ENCODE results near the gene TCF7L2.

TCF7L2 gene

DNA sequence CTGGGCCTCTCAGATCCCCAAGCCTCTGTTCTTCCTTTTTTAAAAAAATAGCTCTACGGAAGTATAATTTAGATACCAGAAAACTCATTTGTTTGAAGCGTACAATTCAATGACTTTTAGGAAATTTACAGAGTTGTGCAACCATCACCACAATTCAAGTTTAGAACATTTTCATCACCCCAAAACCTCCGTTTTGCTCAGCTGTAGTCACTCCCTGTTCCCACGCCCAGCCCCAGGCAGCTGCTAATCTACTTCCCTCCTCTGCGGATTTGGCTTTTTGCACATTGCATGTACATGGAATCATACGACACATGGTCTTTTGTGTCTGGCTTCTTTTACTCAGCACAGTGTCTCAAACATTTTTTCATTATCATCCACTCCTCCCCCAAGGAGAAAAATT lies 229.2 kb downstream of the TCF7L2 start:
- DNase-seq (ENCODE audit: low spot score): no peak

- no peak for DNase-seq (ENCODE audit: low spot score)
Measured at GRCh38 chr10:113179966-113180365, 229.9 kb downstream of the TCF7L2 start.

DNA sequence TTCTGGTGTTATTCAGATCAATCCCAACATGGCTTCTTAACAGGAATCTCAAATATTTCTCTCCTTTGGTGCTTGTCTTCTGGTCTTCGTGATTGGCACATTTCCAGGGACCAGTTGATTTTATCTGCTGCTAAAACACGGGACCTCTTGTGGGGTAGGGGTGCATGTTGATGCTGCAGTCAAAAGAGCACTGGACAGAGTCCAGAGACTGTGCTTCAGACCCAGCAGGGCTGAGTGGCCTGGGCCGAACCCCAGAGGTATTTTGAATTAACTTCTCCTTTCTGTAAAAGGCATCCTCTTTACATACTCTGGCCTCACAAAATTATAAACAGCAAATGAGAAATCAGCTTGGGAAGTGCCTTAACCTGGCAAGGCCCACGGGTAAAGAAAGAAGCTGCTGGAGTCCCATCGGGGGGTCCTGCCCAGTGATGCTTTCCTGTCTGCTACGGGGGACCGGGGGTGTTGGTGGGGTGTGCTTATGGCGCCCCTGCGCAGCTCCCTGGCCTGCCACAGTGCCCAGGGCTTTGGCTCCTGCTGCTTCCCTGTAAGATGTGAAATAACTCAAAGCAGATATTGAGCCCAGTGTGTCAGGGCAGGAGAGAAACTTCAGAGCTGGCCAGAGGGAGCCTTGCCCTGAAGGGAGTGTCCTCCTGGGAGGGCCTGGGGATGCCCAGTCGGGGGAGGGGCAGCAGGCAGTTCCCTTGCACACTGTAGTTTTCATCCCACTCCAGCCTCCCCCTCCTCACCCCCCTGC lies 230.5 kb downstream of the TCF7L2 start:
- DNase-seq (ENCODE audit: low spot score): no peak

DNA sequence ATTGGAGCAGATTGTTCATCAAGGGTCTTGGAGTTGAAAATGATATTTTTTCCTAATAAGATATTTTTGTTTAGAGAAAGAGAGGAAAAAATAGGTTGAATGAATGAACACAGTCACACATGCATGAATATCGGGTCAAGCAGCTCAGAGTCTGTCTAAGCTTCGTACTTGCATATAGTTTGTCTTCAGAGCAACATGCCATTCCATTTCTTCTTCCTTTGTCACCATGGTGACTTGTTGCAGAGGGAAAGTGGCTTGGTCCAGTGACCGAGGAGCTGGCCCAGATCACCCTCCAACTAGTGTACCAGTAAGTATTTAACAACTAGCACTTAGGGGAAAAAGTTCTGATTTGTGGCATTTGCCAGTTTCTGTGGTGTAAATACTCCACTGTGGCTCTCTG lies 232.1 kb downstream of the TCF7L2 start:
- DNase-seq (ENCODE audit: low spot score): no peak

- no peak for DNase-seq (ENCODE audit: low spot score)
Measured at GRCh38 chr10:113183573-113183972, 233.5 kb downstream of the TCF7L2 start.

DNA sequence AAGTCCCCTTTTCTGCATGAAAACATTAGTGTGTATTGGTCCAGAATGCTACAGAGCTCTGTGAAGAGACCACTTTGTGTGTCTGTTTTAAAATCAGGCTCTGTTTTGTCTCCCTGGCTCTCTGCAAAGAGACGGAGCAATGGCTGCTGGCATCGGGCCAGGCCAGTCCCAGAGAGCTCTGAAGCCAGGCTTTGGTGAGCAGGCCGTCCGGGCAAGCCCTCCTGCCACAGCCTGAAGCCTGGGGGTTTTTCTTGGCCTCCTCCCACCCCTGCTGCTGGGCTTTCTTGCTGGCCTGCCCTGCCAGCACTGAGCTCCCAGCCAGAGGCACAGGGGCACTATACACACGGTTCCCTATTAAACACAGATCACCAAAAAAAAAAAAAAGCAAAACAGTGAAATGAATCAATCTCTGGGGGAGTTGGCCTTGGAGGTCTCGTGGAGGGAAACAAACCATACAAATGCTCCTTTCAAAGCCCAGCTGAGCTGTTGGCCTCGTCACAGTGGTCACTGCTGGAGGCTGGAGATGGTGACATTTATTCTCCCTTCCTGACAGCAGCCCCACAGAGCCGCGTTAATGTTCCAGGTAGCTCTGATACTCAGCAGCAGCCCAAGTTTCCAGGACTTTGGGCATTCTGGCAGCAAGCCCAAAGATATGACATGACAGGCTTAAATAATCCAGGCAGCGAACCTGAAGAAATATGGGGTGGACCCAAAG lies 237.2 kb downstream of the TCF7L2 start:
- DNase-seq (ENCODE audit: low spot score): no peak

- DNase-seq (ENCODE audit: low spot score): peak; percentile 30
Measured at GRCh38 chr10:113199459-113199858, 249.4 kb downstream of the TCF7L2 start.

DNA sequence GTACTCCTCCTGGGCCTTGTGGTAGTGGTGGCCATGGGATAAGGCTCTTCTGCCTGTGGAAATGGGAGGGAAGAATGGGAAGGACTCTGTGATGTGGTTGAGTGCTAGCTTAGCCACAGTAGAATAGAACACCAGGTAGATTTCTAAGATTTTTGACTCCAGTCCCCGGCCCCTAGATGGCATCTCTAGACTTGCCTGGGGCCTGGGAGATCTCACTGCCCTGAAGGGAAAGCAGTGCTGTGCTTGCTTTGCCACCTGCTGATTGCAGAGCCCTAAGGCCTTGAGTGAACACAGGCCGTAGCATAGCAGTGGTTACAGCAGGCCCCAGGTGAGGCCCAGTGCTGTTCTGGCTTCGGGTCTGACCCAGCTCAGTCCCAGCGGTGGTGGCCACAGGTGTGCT lies 252.0 kb downstream of the TCF7L2 start:
- no peak for DNase-seq (ENCODE audit: low spot score)

DNA sequence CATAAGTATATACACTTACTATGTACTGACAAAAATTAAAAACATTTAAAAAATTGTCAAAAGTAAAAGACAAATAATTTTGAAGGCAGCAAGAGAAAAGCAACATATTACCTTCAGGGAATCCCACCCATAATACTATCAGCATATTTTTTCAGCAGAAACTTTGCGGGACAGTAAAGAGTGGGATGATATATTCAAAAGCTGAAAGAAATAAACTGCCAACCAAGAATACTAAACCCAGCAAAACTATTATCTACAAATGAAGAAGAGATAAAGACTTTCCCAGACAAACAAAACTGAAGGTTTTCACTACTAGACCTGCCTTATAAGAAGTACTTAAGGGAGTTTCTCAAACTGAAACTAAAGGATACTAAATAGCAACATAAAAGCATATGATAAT lies 257.9 kb downstream of the TCF7L2 start:
- no peak for DNase-seq (ENCODE audit: low spot score)

DNA sequence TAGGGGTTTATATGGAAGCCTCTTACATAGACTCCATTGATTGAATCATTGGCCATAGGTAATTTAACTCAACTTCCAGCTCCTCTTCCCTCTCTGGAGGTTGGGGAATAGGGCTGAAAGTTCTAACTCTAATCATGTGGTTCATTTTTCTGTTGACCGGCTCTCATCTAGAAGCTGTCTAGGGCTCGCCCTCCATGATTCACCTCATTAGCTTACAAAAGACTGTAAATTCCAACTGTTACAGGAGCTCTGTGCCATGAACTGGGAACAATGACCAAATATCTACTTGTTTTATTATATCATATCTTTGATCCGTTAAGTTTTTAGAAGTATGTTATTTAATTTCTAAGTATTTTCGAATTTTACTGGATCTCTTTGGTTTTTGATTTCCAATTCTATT lies 263.0 kb downstream of the TCF7L2 start:
- no peak for DNase-seq (ENCODE audit: low spot score)

- no peak for DNase-seq (ENCODE audit: low spot score)
Measured at GRCh38 chr10:113214331-113214730, 264.3 kb downstream of the TCF7L2 start.

DNA sequence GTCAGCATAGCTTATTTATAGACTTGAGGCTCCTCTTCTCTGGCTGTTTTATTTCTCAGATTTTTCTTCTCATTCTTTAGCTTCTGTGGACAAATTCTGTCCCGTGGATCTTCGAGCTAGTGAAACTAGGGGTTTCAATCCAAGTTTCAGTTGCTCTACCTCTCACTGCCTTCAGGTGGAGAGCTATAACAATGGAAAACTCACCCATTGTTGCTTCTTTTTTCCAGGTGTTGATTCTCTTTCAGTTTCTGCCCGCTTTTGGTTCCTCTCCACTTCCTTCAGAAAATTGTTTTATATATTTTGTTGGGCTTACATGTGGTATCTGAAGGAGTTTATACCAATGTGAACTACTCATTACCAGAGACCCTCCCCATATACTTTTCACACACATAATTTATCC lies 266.1 kb downstream of the TCF7L2 start:
- no peak for DNase-seq (ENCODE audit: low spot score)

All from RKO (cell line).